GM12892 (cell line): ENCODE results near the gene RAB3GAP1.

ENCODE experiments used
- DNase-seq: peaks from one replicate; pipeline ENCODE4 v3.0.0; 2011; ENCODE audit not compliant: insufficient read length
- FAIRE-seq: peaks from 2 replicates; lab custom pipeline; 2011; peaks lifted over from hg19 to GRCh38; lab: Jason Lieb, UNC
- POLR2A ChIP-seq: IDR thresholded peaks from 2 replicates; pipeline ENCODE4 v1.6.1; 2011; ENCODE audit warnings: low read depth, low read length, control low read depth
- POLR2AphosphoS5 ChIP-seq: IDR thresholded peaks from 2 replicates; pipeline ENCODE4 v1.6.1; 2011; ENCODE audit warnings: low read depth, low read length, control low read depth
- TAF1 ChIP-seq: IDR thresholded peaks from 2 replicates; pipeline ENCODE4 v1.6.1; 2011; ENCODE audit warnings: low read depth, mild to moderate bottlenecking, control low read depth, low read length, borderline replicate concordance

Gene RAB3GAP1

GRCh38 chr2:135203944-135204343 lies 151.9 kb downstream of the RAB3GAP1 start:
- FAIRE-seq (no peak), DNase-seq (no peak)
- TF ChIP-seq POLR2AphosphoS5 = no peak

DNA sequence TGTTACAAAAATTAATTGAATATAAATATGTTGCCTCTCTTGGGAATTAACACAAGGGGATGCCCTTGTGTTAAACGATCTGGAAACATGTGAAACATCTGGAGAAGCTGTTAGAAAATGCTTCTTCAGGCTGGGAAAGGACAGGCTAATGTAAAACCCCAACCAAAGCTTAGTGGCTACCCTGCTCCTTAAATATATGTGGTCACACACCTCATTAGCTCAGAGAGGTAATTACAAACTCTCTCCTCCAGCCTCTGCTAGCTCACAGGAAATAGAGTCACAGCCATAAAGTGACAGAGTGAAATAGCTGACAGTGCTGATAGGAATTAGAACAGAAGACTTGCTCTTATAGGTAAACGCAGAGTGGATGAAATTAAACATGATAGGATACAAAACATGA lies 155.9 kb downstream of the RAB3GAP1 start:
- FAIRE-seq = no peak
- TF ChIP-seq TAF1 = no peak
- no peak for TF ChIP-seq POLR2AphosphoS5
- no peak for TF ChIP-seq POLR2A
- no peak for DNase-seq

DNA sequence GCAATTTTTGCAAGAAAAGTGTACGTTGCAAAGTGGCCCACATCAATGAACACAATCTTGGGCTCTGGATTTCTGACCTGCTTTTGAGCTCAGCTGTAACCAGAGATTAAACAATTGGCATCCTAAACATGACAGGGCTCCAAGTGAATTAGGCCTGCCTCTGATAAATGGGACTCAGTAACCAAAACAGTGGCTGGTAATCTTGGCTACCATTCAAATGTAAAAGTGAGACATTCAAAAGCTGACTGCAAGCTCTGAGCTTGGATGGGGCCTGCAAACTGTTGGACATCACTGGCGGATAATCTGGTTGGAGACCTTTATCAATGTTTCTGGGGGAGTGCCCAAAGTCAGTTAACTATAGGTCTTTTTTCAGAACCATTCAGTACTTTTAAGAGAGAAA lies 160.7 kb downstream of the RAB3GAP1 start:
- TF ChIP-seq POLR2AphosphoS5 = no peak
- TF ChIP-seq TAF1 = no peak
- no peak for TF ChIP-seq POLR2A
- FAIRE-seq (no peak), DNase-seq (no peak)

GRCh38 chr2:135218426-135218825 lies 166.3 kb downstream of the RAB3GAP1 start:
- no peak for DNase-seq
- TF ChIP-seq TAF1 = no peak
- TF ChIP-seq POLR2A = no peak
- no peak for TF ChIP-seq POLR2AphosphoS5
- FAIRE-seq = no peak

DNA sequence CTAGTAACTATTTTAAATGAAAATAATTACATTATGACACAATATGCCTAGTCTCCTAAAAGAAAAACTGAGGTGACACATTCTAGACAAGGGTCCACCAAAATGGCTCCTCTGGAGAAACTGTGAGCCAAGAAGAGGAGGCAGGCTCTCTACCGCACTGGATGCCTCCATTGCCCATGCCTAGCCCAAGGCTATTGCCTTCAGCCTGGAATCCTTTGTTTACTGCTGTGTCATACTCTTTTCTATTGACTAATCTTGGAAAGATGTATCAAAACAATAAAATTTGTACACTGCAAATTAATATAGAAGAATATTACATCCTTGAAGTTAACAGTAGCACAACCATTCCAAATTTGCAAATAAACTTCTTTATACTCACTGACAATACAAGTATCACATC lies 167.1 kb downstream of the RAB3GAP1 start:
- TF ChIP-seq TAF1 = no peak
- no peak for TF ChIP-seq POLR2A
- TF ChIP-seq POLR2AphosphoS5 = no peak
- FAIRE-seq (no peak), DNase-seq (no peak)
